ENCODE data around the gene SMYD3. TPM values are rescaled to one million over a fixed set of nuclear protein-coding genes. Genes with fewer than 3 reads are reported as not detected.

Gene SMYD3
- polyA plus RNA-seq, 1 experiment = 39.9 TPM

GRCh38 chr1:245957427-245957826, 549.7 kb downstream of the SMYD3 start:
- DNase-seq (ENCODE audit: low read depth, low spot score) = no peak
- ChIA-PET POLR2A (no interaction called here), CTCF (no interaction called here)
- H3K27ac ChIP-seq (ENCODE audit: low read depth, low read length) = no peak overlapping the region
- TF ChIP-seq, protein P1, sequence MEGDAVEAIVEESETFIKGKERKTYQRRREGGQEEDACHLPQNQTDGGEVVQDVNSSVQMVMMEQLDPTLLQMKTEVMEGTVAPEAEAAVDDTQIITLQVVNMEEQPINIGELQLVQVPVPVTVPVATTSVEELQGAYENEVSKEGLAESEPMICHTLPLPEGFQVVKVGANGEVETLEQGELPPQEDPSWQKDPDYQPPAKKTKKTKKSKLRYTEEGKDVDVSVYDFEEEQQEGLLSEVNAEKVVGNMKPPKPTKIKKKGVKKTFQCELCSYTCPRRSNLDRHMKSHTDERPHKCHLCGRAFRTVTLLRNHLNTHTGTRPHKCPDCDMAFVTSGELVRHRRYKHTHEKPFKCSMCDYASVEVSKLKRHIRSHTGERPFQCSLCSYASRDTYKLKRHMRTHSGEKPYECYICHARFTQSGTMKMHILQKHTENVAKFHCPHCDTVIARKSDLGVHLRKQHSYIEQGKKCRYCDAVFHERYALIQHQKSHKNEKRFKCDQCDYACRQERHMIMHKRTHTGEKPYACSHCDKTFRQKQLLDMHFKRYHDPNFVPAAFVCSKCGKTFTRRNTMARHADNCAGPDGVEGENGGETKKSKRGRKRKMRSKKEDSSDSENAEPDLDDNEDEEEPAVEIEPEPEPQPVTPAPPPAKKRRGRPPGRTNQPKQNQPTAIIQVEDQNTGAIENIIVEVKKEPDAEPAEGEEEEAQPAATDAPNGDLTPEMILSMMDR (IDR thresholded peaks at IDR 0.05; ENCODE audit: low read depth, low read length) = no peak
- H3K4me3 ChIP-seq (ENCODE audit: low read depth, low read length) = no peak overlapping the region
- no peaks in the 10 kb centered on the region for H3K9me3 ChIP-seq (ENCODE audit: control insufficient read depth, insufficient read depth, low read length)
- H3K27me3 ChIP-seq (ENCODE audit: control insufficient read depth, insufficient read depth, low read length) = no peaks in the 10 kb centered on the region

DNA sequence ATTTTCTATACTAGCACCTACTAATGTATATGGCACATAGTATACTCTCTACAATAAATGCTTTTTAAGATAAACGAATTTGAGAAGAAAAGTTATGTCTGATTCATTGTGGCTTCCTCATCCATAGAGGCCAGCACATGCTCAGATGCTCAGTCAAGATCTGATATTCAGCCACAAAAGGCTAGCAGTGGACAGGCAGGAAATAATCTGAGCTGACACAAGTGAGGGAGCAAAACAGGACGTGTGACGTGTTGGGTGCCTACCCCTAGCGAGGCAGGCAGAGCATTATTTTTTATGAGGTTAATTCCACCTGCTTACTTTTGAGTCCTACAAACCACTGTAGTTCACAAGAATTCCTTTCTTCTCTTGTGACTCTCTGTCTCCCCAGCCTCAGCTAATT, 550.9 kb downstream of the SMYD3 start:
- DNase-seq (ENCODE audit: low read depth, low spot score) = no peak
- TF ChIP-seq, protein P1 (IDR thresholded peaks at IDR 0.05; ENCODE audit: low read depth, low read length) = no peak
- ChIA-PET CTCF (no interaction called here), POLR2A (no interaction called here)
- Histone ChIP-seq H3K27ac (ENCODE audit: low read depth, low read length) (no peak overlapping the region), H3K27me3 (ENCODE audit: control insufficient read depth, insufficient read depth, low read length) (no peaks in the 10 kb centered on the region), H3K9me3 (ENCODE audit: control insufficient read depth, insufficient read depth, low read length) (no peaks in the 10 kb centered on the region), H3K4me3 (ENCODE audit: low read depth, low read length) (no peak overlapping the region)

DNA sequence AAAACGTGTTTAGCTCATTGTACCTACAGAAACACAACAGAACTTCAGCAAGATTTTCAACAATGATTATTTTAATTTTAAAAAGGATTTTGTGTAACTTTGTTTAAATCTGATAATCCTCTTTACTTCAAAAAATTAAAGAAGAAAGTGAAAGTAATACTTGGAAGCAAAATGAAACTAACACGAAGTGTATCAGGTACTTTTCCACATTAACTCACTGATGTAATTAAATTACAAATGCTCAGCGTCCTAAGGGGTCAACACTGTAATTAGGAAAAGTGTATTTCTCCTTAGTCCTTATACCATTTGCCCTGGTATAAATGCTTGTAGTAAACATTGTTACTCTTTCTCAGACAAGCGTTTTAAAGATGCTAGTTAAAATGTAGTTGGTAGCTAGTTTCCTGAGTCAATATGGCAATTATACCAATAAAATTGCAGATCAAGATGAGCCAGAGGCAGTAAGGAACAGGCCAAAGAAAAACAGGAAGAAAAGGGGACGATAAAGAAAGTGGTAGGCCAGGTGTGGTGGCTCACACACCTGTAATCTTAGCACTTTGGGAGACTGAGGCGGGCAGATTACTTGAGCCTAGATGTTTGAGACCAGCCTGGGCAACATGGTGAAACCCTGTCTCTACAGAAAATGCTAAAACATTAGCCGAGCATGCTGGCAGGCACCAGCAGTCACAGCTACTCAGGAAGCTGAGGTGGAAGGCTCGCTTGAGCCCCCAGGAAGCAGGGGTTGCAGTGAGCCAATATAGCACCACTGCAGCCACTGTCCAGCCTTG, 553.0 kb downstream of the SMYD3 start:
- CTCF ChIA-PET = no interaction called here
- H3K27ac ChIP-seq (ENCODE audit: low read depth, low read length) = no peak overlapping the region

GRCh38 chr1:245952383-245953026, 554.6 kb downstream of the SMYD3 start:
- CTCF ChIA-PET = no interaction called here
- POLR2A ChIA-PET = no interaction called here
- no peak for DNase-seq (ENCODE audit: low read depth, low spot score)

More for the DNA sequence above, 553.0 kb downstream of the SMYD3 start:
- H3K4me3 ChIP-seq (ENCODE audit: low read depth, low read length) = peak overlapping the region; percentile 43
- H3K9me3 ChIP-seq (ENCODE audit: control insufficient read depth, insufficient read depth, low read length) = peaks cover 2% of the 10 kb centered on the region; the same call in 1 of the 2 replicates
- TF ChIP-seq, protein P1 (IDR thresholded peaks at IDR 0.05; ENCODE audit: low read depth, low read length) = no peak
- no peaks in the 10 kb centered on the region for H3K27me3 ChIP-seq (ENCODE audit: control insufficient read depth, insufficient read depth, low read length)
- POLR2A ChIA-PET = no interaction called here
- DNase-seq (ENCODE audit: low read depth, low spot score) = no peak

More at GRCh38 chr1:245952383-245953026, 554.6 kb downstream of the SMYD3 start:
- no peak overlapping the region for H3K27ac ChIP-seq (ENCODE audit: low read depth, low read length)
- H3K9me3 ChIP-seq (ENCODE audit: control insufficient read depth, insufficient read depth, low read length) = peaks cover 10% of the 10 kb centered on the region; the same call in 1 of the 2 replicates
- TF ChIP-seq, protein P1 (IDR thresholded peaks at IDR 0.05; ENCODE audit: low read depth, low read length) = no peak
- no peaks in the 10 kb centered on the region for H3K27me3 ChIP-seq (ENCODE audit: control insufficient read depth, insufficient read depth, low read length)
- no peak overlapping the region for H3K4me3 ChIP-seq (ENCODE audit: low read depth, low read length)
